Right atrium auricular region (tissue), 2 donors: ENCODE data around the gene ARFGAP1. TPM values are rescaled to one million over a fixed set of nuclear protein-coding genes. Genes with fewer than 3 reads are reported as not detected.

Source experiments
- DNase-seq: peaks from one replicate; pipeline ENCODE4 v3.0.0-alpha.2; 2019; ENCODE audit warnings: low spot score
- H3K27ac ChIP-seq, 2 donors: fragments of 200-600 bp; sonication (generic); 1 replicate in 1 of 2; 2 replicates in 1 of 2; pipeline ENCODE4 v1.5.1; 2016 to 2019
- H3K27me3 ChIP-seq, 2 donors: fragments of 200-600 bp; sonication (generic); one replicate each; pipeline versions ENCODE4 v1.5.1 to v1.6.0; 2017 to 2019
- H3K36me3 ChIP-seq: fragments of 200-600 bp; sonication (generic); one replicate; pipeline ENCODE4 v1.5.1; 2016
- H3K4me1 ChIP-seq, 2 donors: fragments of 200-600 bp; sonication (generic); one replicate each; pipeline versions ENCODE4 v1.5.1 to v1.6.0; 2017 to 2019
- H3K4me3 ChIP-seq, 2 donors: fragments of 200-600 bp; sonication (generic); 1 replicate in 1 of 2; 2 replicates in 1 of 2; pipeline ENCODE4 v1.5.1; 2017 to 2019; ENCODE audit warnings: mild to moderate bottlenecking in 1 of 2, moderate library complexity in 1 of 2
- H3K9me3 ChIP-seq, 2 donors: fragments of 200-600 bp; sonication (generic); one replicate each; pipeline ENCODE4 v1.5.1; 2019
- total RNA-seq, 2 donors: library from RNA; depleted of rRNA; stranded (reverse); fragments of >200 nt; gene quantifications; one replicate each; pipeline ENCODE4 v1.1.0, GENCODE V29; 2016
- TF ChIP-seq, protein P1 (sequence below), 2 donors: fragments of 200-600 bp; sonication (generic); IDR thresholded peaks; one replicate each; pipeline ENCODE4 v1.5.1; 2019; ENCODE audit warnings: antibody characterized with exemption in 2 of 2

Gene ARFGAP1
- total RNA-seq, 2 donors from 2014 or later = 19.1 to 20.7 TPM

DNA sequence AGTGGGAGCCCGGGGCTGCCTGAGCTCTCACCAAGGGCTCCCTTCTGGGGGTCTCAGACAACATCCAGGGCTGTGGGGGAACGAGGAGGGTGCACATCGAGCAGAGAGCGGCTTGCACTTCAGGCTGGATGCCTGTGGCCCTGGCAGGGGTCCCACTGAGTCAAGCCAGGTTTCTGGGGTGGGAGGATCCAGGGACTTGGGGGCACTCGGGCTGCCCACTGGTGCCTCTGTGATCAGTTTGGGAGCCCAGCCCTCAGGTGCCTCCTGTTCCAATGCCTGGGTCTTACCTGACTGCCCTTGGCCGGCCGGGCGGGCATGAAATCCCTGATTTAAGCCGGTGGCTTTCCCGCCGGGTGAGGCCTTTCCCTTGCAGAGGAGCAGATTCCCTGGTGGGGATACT lies 20.8 kb downstream of the ARFGAP1 start:
- DNase-seq = no peak
- H3K4me3 ChIP-seq = no peak overlapping the region

DNA sequence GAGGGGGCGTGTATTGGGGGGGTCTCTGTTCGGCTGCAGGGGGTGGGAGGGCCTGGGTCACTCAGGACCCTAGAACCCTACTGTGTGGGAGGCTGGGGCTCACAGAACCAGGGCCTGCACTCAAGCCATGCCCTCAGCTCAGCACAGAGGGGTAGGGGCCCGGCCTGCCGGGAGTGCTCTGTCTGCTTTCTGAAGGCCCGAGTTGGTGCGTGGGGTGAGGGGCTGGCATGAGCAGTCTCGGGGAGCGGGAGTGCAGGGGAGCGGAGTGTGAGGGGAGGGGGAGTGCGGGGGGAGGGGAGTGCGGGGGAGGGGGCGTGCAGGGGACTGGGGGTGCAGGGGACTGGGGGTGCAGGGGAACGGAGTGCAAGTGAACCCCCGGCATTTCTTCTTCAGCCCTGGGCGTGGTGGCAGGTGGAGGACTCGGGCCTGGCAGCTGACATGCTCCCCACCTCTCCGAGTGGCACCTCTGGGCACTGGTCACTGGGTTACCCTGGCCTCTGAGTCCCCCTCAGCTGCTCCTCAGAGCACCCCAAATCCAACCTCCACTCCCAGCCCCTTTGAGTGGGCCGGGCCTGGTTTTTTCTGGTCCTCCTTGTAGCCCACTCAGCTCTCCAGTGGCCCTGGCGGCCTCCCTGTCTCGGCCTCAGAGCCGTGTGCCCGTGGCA lies 21.4 kb downstream of the ARFGAP1 start:
- Histone ChIP-seq H3K4me1 (peaks cover 0 to 13% of the 10 kb centered on the region in 2 donors), H3K27me3 (peaks cover 4 to 26% of the 10 kb centered on the region in 2 donors), H3K36me3 (peaks cover 3% of the 10 kb centered on the region), H3K9me3 (no peaks in the 10 kb centered on the region), H3K4me3 (no peak overlapping the region), H3K27ac (no peak overlapping the region)
- TF ChIP-seq, protein P1, sequence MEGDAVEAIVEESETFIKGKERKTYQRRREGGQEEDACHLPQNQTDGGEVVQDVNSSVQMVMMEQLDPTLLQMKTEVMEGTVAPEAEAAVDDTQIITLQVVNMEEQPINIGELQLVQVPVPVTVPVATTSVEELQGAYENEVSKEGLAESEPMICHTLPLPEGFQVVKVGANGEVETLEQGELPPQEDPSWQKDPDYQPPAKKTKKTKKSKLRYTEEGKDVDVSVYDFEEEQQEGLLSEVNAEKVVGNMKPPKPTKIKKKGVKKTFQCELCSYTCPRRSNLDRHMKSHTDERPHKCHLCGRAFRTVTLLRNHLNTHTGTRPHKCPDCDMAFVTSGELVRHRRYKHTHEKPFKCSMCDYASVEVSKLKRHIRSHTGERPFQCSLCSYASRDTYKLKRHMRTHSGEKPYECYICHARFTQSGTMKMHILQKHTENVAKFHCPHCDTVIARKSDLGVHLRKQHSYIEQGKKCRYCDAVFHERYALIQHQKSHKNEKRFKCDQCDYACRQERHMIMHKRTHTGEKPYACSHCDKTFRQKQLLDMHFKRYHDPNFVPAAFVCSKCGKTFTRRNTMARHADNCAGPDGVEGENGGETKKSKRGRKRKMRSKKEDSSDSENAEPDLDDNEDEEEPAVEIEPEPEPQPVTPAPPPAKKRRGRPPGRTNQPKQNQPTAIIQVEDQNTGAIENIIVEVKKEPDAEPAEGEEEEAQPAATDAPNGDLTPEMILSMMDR (IDR thresholded peaks at IDR 0.05) = no peak
- DNase-seq = no peak

More for the DNA sequence above, 20.8 kb downstream of the ARFGAP1 start:
- TF ChIP-seq, protein P1 (IDR thresholded peaks at IDR 0.05) = no peak
- Histone ChIP-seq H3K27ac (no peak overlapping the region), H3K27me3 (peaks cover 4 to 26% of the 10 kb centered on the region in 2 donors), H3K4me1 (peaks cover 0 to 13% of the 10 kb centered on the region in 2 donors), H3K9me3 (no peaks in the 10 kb centered on the region), H3K36me3 (peaks cover 9% of the 10 kb centered on the region)

DNA sequence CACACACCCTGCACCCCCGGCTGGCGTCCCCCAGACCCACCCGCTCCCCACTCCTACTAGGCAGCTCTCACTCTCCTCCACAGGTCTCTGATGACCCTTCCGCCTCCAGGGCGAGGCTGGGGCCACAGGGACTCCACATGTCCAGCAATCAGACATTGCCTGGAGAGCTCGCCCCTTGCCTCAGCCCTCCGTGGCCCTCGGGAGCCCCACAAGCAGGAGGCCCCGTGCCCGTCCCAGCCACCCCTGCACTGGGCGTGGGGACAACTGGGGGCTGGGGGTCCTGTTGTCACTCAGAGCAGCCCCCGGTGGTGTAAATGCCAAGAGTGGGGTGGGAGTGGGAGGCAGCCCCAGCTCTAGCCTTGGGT lies 21.9 kb downstream of the ARFGAP1 start:
- peaks cover 4 to 26% of the 10 kb centered on the region in 2 donors for H3K27me3 ChIP-seq

DNA sequence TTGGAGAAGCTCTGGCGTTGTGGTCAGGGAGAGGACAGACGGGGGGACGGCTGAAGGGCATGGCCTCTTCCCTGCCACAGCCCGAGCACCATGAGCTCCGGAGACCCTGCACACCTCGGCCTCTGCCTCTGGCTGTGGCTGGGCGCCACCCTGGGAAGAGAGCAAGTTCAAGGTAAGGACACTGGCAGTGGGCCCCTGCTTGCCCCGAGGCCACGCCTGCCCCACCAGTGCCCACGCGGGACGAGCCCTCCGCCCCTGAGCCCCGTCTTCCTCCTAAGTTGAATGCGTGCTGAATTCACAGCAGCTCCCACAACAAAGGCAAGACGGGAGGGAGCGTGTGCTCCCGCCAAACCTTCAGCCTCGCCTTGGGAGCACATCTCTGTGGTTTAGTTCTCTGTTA lies 22.4 kb downstream of the ARFGAP1 start:
- peaks cover 4 to 26% of the 10 kb centered on the region in 2 donors for H3K27me3 ChIP-seq
- no peaks in the 10 kb centered on the region for H3K36me3 ChIP-seq
- H3K4me1 ChIP-seq = peaks cover 0 to 13% of the 10 kb centered on the region in 2 donors
- no peak overlapping the region for H3K4me3 ChIP-seq
- no peak for DNase-seq
- no peak overlapping the region for H3K27ac ChIP-seq
- H3K9me3 ChIP-seq = no peaks in the 10 kb centered on the region
- TF ChIP-seq, protein P1 (IDR thresholded peaks at IDR 0.05) = no peak

More for the DNA sequence above, 21.9 kb downstream of the ARFGAP1 start:
- Histone ChIP-seq H3K36me3 (no peaks in the 10 kb centered on the region), H3K9me3 (no peaks in the 10 kb centered on the region), H3K4me3 (no peak overlapping the region), H3K4me1 (peaks cover 0 to 13% of the 10 kb centered on the region in 2 donors), H3K27ac (no peak overlapping the region)
- no peak for DNase-seq
- TF ChIP-seq, protein P1 (IDR thresholded peaks at IDR 0.05) = no peak

DNA sequence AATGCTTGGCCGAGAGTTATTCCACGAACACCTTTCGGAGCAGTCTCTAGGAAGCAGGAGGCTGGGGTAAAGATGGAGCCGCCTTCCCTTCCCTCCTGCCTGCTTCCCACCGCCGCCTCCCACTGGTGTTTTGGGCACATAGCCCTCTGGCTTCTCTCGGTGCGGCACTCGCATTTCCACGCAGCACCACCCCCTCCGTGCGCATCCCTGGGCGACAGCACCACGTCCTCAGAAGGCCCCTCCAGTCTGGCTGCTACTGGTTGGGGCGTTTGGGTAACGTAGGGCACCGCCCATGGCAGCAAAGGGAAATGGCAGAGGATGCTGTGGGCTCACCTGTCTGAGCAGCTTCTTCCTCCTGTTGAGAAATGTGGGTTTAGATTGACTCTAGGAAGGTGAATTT lies 22.8 kb downstream of the ARFGAP1 start:
- H3K27ac ChIP-seq = no peak overlapping the region

More for the DNA sequence above, 22.8 kb downstream of the ARFGAP1 start:
- DNase-seq = no peak
- Histone ChIP-seq H3K27me3 (peaks cover 4 to 26% of the 10 kb centered on the region in 2 donors), H3K4me1 (peaks cover 0 to 9% of the 10 kb centered on the region in 2 donors), H3K36me3 (no peaks in the 10 kb centered on the region), H3K4me3 (no peak overlapping the region), H3K9me3 (no peaks in the 10 kb centered on the region)
- TF ChIP-seq, protein P1 (IDR thresholded peaks at IDR 0.05) = no peak
